Sigmoid colon (tissue), 7 donors: ENCODE measurements around the gene TMEM213. TPM values are rescaled to one million over a fixed set of nuclear protein-coding genes. Genes with fewer than 3 reads are reported as not detected.

ENCODE experiments used
- DNase-seq: peaks from one replicate; pipeline ENCODE4 v3.0.0-alpha.2; 2019
- H3K27ac ChIP-seq, 4 donors: fragments of 200-600 bp; sonication (generic); one replicate each; pipeline ENCODE4 v1.5.1; 2016 to 2019; ENCODE audit warnings: mild to moderate bottlenecking in 1 of 4
- H3K27me3 ChIP-seq, 3 donors: fragments of 200-600 bp; sonication (generic); one replicate each; pipeline ENCODE4 v1.5.1; 2019; ENCODE audit warnings: mild to moderate bottlenecking in 1 of 3
- H3K36me3 ChIP-seq, 4 donors: fragments of 200-600 bp; sonication (generic); one replicate each; pipeline ENCODE4 v1.5.1; 2016 to 2019
- H3K4me1 ChIP-seq, 4 donors: fragments of 200-600 bp; sonication (generic); one replicate each; pipeline ENCODE4 v1.5.1; 2017 to 2019
- H3K4me3 ChIP-seq, 4 donors: fragments of 200-600 bp; sonication (generic); one replicate each; pipeline ENCODE4 v1.5.1; 2017 to 2019; ENCODE audit warnings: mild to moderate bottlenecking in 2 of 4, moderate library complexity in 1 of 4
- H3K9me3 ChIP-seq, 4 donors: fragments of 200-600 bp in 3 of 4; sonication (generic) in 3 of 4; one replicate each; pipeline versions ENCODE4 v1.5.1 to v1.6.1; 2013 to 2019
- CTCF ChIP-seq, 4 experiments: fragments of 450-650 bp in 3 of 4; fragments of 200-600 bp in 1 of 4; IDR thresholded peaks; one replicate each; pipeline ENCODE4 v1.5.1; 2016 to 2019; ENCODE audit warnings: antibody characterized with exemption in 4 of 4, mild to moderate bottlenecking in 3 of 4, moderate library complexity in 2 of 4
- EP300 ChIP-seq, 4 donors: sonication (generic); formaldehyde crosslinking; IDR thresholded peaks; one replicate each; pipeline ENCODE4 v1.6.1; 2017; ENCODE audit warnings: antibody characterized with exemption in 4 of 4
- POLR2A ChIP-seq, 2 donors: fragments of 450-650 bp; IDR thresholded peaks; one replicate each; pipeline ENCODE4 v1.6.1; 2016; ENCODE audit warnings: antibody characterized with exemption in 2 of 2, mild to moderate bottlenecking in 2 of 2, moderate library complexity in 2 of 2
- POLR2AphosphoS5 ChIP-seq, 4 donors: sonication (generic); formaldehyde crosslinking; IDR thresholded peaks; one replicate each; pipeline ENCODE4 v1.6.1; 2017; ENCODE audit warnings: antibody characterized with exemption in 4 of 4
- WGBS, 2 donors: extraction: QIAGEN DNeasy Blood & Tissue Kit; methylation state at CpG; one replicate each; pipeline ENCODE4 v1.1.7; 2013; 5-methylcytosine and 5-hydroxymethylcytosine counted together
- intact Hi-C: fragments of 100-400 bp; cut with DNase I; formaldehyde crosslinking; loops from one replicate; pipeline ENCODE4 v1.15.1; 2023
- polyA plus RNA-seq, 3 donors: library from polyadenylated mRNA; stranded (reverse); fragments of 200-250 nt; gene quantifications; one replicate each; pipeline ENCODE4 v1.2.3, GENCODE V29; 2013
- total RNA-seq, 4 donors: library from RNA; depleted of rRNA; stranded (reverse); fragments of >200 nt; gene quantifications; one replicate each; pipeline ENCODE4 v1.1.0, GENCODE V29; 2016
- donor health status: healthy with polysubstance abuse.
- donor health status: Bipolar disorder and iron deficiency.
- donor health status: healthy.

Gene TMEM213
- total and polyA plus RNA-seq, 7 donors: 0.01 TPM; not detected in 6

DNA sequence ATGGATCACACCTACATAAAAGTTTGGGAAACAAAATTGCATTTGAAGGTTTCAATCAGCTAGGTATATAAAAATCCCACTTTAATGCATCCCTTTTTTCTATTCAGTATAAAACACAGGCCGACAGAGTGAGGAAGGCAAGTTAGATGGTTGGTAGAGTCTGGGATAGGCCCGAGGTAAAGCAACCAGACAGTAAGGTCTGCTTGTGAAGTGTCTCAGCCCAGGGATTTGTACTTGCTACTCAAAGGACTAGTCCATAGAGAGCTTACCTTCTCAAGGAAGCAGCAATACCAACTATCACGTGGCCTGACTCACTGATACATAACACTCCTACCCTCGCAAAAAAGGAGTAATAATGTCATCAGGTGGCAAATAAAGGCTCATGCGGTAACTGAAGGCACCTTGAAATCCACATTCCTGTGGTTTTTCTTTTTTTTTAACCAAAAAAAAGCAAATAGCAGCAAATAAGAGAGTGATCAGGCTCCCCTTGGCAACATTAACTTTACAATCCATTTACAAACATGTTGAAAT lies 56.4 kb downstream of the TMEM213 start:
- no peak overlapping the region for H3K4me3 ChIP-seq
- no peaks in the 10 kb centered on the region for H3K9me3 ChIP-seq
- H3K27ac ChIP-seq: no peak overlapping the region
- intact Hi-C loops: no loop called here
- no peaks in the 10 kb centered on the region for H3K4me1 ChIP-seq
- WGBS, 2 donors: 86 to 89% methylated on average over 5 of the region's 5 CpGs
- H3K27me3 ChIP-seq: no peaks in the 10 kb centered on the region
- DNase-seq: no peak
- no peak for TF ChIP-seq POLR2A (IDR thresholded peaks at IDR 0.05)
- TF ChIP-seq CTCF (IDR thresholded peaks at IDR 0.05): no peak
- no peak for TF ChIP-seq EP300 (IDR thresholded peaks at IDR 0.05)
- no peak for TF ChIP-seq POLR2AphosphoS5 (IDR thresholded peaks at IDR 0.05)
- H3K36me3 ChIP-seq: peaks cover 0 to 23% (median 2%) of the 10 kb centered on the region in 4 donors

GRCh38 chr7:138857728-138858127 lies 59.9 kb downstream of the TMEM213 start:
- Histone ChIP-seq H3K4me3 (no peak overlapping the region), H3K36me3 (peaks cover 0 to 22% (median 2%) of the 10 kb centered on the region in 4 donors), H3K27me3 (no peaks in the 10 kb centered on the region), H3K9me3 (no peaks in the 10 kb centered on the region), H3K4me1 (no peaks in the 10 kb centered on the region), H3K27ac (no peak overlapping the region)
- intact Hi-C loops: no loop called here
- TF ChIP-seq POLR2AphosphoS5 (IDR thresholded peaks at IDR 0.05) (no peak), POLR2A (IDR thresholded peaks at IDR 0.05) (no peak), CTCF (IDR thresholded peaks at IDR 0.05) (no peak), EP300 (IDR thresholded peaks at IDR 0.05) (no peak)
- DNase-seq: no peak

GRCh38 chr7:138861051-138861450 lies 63.3 kb downstream of the TMEM213 start:
- intact Hi-C loops: no loop called here
- DNase-seq: no peak

GRCh38 chr7:138863931-138864330 lies 66.1 kb downstream of the TMEM213 start:
- H3K4me1 ChIP-seq: no peaks in the 10 kb centered on the region
- H3K27me3 ChIP-seq: no peaks in the 10 kb centered on the region
- no peak overlapping the region for H3K27ac ChIP-seq
- no peaks in the 10 kb centered on the region for H3K9me3 ChIP-seq
- intact Hi-C loops: no loop called here
- DNase-seq: no peak
- peaks cover 0 to 26% (median 2%) of the 10 kb centered on the region in 4 donors for H3K36me3 ChIP-seq
- no peak overlapping the region for H3K4me3 ChIP-seq
- TF ChIP-seq CTCF (IDR thresholded peaks at IDR 0.05) (no peak), POLR2A (IDR thresholded peaks at IDR 0.05) (no peak), POLR2AphosphoS5 (IDR thresholded peaks at IDR 0.05) (no peak), EP300 (IDR thresholded peaks at IDR 0.05) (no peak)
- WGBS, 2 donors: 95 to 97% methylated on average over 9 of the region's 9 CpGs

More at GRCh38 chr7:138861051-138861450, 63.3 kb downstream of the TMEM213 start:
- Histone ChIP-seq H3K4me1 (no peaks in the 10 kb centered on the region), H3K4me3 (no peak overlapping the region), H3K36me3 (peaks cover 0 to 22% (median 2%) of the 10 kb centered on the region in 4 donors), H3K27me3 (no peaks in the 10 kb centered on the region), H3K27ac (no peak overlapping the region), H3K9me3 (no peaks in the 10 kb centered on the region)
- WGBS, 2 donors: 93 to 95% methylated on average over 16 of the region's 16 CpGs
- no peak for TF ChIP-seq CTCF (IDR thresholded peaks at IDR 0.05)
- no peak for TF ChIP-seq POLR2A (IDR thresholded peaks at IDR 0.05)
- TF ChIP-seq POLR2AphosphoS5 (IDR thresholded peaks at IDR 0.05): no peak
- no peak for TF ChIP-seq EP300 (IDR thresholded peaks at IDR 0.05)

DNA sequence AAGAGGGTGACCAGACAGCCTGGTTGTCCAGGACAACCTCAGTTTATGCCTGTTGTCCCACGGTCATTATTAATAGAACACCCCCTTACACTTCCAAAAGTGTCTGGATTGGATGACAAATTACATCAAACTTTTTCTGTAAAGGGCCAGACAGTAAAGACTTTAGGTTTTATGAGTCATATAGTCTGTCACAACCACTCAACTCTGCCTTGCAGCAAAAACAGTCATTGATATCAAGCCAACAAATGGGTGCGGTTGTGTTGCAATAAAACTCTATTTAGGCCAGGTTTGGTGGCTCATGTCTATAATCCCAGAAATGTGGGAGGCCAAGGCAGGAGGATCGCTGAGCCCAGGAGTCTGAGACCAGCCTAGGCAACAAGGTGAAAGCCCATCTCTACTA lies 66.9 kb downstream of the TMEM213 start:
- no peaks in the 10 kb centered on the region for H3K9me3 ChIP-seq
- H3K27ac ChIP-seq: no peak overlapping the region
- WGBS, 2 donors: 45 to 88% methylated on average over 3 of the region's 3 CpGs
- peaks cover 0 to 30% (median 2%) of the 10 kb centered on the region in 4 donors for H3K36me3 ChIP-seq
- no peak for DNase-seq
- H3K4me3 ChIP-seq: no peak overlapping the region
- no peaks in the 10 kb centered on the region for H3K4me1 ChIP-seq
- TF ChIP-seq CTCF (IDR thresholded peaks at IDR 0.05) (no peak), POLR2AphosphoS5 (IDR thresholded peaks at IDR 0.05) (no peak), POLR2A (IDR thresholded peaks at IDR 0.05) (no peak), EP300 (IDR thresholded peaks at IDR 0.05) (no peak)
- intact Hi-C loops: no loop called here
- H3K27me3 ChIP-seq: no peaks in the 10 kb centered on the region
